ENCODE results near the gene CHMP1A. TPM values are rescaled to one million over a fixed set of nuclear protein-coding genes. Genes with fewer than 3 reads are reported as not detected.

CHMP1A gene
- total RNA-seq, 1 donor from 2014 or later = 65.3 TPM

- Mint-ChIP-seq H3K9me3 (ENCODE audit: low read depth) (no peaks in the 10 kb centered on the region), H3K4me1 (ENCODE audit: low read depth) (peaks cover 3% of the 10 kb centered on the region), H3K36me3 (ENCODE audit: low read depth) (no peaks in the 10 kb centered on the region), H3K4me3 (ENCODE audit: unreplicated experiment) (no peak overlapping the region), H3K27me3 (ENCODE audit: low read depth) (no peaks in the 10 kb centered on the region), H3K27ac (ENCODE audit: unreplicated experiment) (no peak overlapping the region)
- no peak for TF ChIP-seq CTCF (IDR thresholded peaks at IDR 0.05)
- no peak for DNase-seq (ENCODE audit: low spot score)
Observed at GRCh38 chr16:89610108-89610453, 47.4 kb downstream of the CHMP1A start.

GRCh38 chr16:89607937-89608740 lies 49.4 kb downstream of the CHMP1A start:
- H3K9me3 Mint-ChIP-seq (ENCODE audit: low read depth) = no peaks in the 10 kb centered on the region
- H3K4me3 Mint-ChIP-seq (ENCODE audit: unreplicated experiment) = no peak overlapping the region
- no peak for TF ChIP-seq CTCF (IDR thresholded peaks at IDR 0.05)
- peaks cover 3% of the 10 kb centered on the region for H3K4me1 Mint-ChIP-seq (ENCODE audit: low read depth)
- no peak for DNase-seq (ENCODE audit: low spot score)
- H3K36me3 Mint-ChIP-seq (ENCODE audit: low read depth) = no peaks in the 10 kb centered on the region
- no peak overlapping the region for H3K27ac Mint-ChIP-seq (ENCODE audit: unreplicated experiment)
- no peaks in the 10 kb centered on the region for H3K27me3 Mint-ChIP-seq (ENCODE audit: low read depth)

DNA sequence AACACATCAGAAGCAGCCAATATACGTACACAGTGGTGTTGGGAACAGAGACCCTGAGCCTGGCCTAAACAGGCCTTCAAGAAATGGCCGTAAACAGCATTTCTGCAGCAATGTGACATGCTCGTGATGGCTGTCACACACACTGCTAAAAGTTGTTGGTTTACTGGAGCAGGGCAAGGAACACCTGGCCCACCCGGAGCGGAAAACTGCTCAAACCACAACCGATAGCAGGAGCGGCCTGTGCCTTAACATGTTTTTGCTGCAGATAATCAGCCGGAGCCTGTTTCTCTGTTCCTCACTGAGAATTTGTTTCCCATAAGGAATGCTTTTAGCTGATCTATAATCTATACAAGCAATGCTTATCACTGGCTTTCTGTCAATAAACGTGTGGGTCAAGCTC lies 50.1 kb downstream of the CHMP1A start:
- no peaks in the 10 kb centered on the region for H3K27me3 Mint-ChIP-seq (ENCODE audit: low read depth)
- H3K36me3 Mint-ChIP-seq (ENCODE audit: low read depth) = no peaks in the 10 kb centered on the region
- no peak overlapping the region for H3K27ac Mint-ChIP-seq (ENCODE audit: unreplicated experiment)

GRCh38 chr16:89606006-89606405 lies 51.5 kb downstream of the CHMP1A start:
- no peak for TF ChIP-seq CTCF (IDR thresholded peaks at IDR 0.05)
- Mint-ChIP-seq H3K9me3 (ENCODE audit: low read depth) (no peaks in the 10 kb centered on the region), H3K4me1 (ENCODE audit: low read depth) (peaks cover 15% of the 10 kb centered on the region), H3K27ac (ENCODE audit: unreplicated experiment) (no peak overlapping the region), H3K4me3 (ENCODE audit: unreplicated experiment) (no peak overlapping the region), H3K36me3 (ENCODE audit: low read depth) (no peaks in the 10 kb centered on the region), H3K27me3 (ENCODE audit: low read depth) (no peaks in the 10 kb centered on the region)
- DNase-seq (ENCODE audit: low spot score) = no peak

More for the DNA sequence above, 50.1 kb downstream of the CHMP1A start:
- Mint-ChIP-seq H3K4me3 (ENCODE audit: unreplicated experiment) (no peak overlapping the region), H3K4me1 (ENCODE audit: low read depth) (peaks cover 7% of the 10 kb centered on the region), H3K9me3 (ENCODE audit: low read depth) (no peaks in the 10 kb centered on the region)
- DNase-seq (ENCODE audit: low spot score) = no peak
- TF ChIP-seq CTCF (IDR thresholded peaks at IDR 0.05) = no peak

GRCh38 chr16:89605186-89605970 lies 52.1 kb downstream of the CHMP1A start:
- no peak overlapping the region for H3K4me3 Mint-ChIP-seq (ENCODE audit: unreplicated experiment)
- H3K27me3 Mint-ChIP-seq (ENCODE audit: low read depth) = no peaks in the 10 kb centered on the region
- no peaks in the 10 kb centered on the region for H3K36me3 Mint-ChIP-seq (ENCODE audit: low read depth)
- H3K9me3 Mint-ChIP-seq (ENCODE audit: low read depth) = no peaks in the 10 kb centered on the region
- peaks cover 15% of the 10 kb centered on the region for H3K4me1 Mint-ChIP-seq (ENCODE audit: low read depth)
- no peak for DNase-seq (ENCODE audit: low spot score)
- no peak for TF ChIP-seq CTCF (IDR thresholded peaks at IDR 0.05)
- H3K27ac Mint-ChIP-seq (ENCODE audit: unreplicated experiment) = no peak overlapping the region

Measured in chondrocyte (in vitro differentiated cells).